SU-DHL-6 (cell line): ENCODE data around the gene UFM1.

Experiments
- EZH2phosphoT487 ChIP-seq: fragments of 200-600 bp; sonication (generic), shearing (Covaris generic); conservative IDR thresholded peaks from 2 replicates; pipeline ENCODE4 v1.6.1; 2018; ENCODE audit warnings: mild to moderate bottlenecking, antibody characterized with exemption, low read length, moderate library complexity, mixed read lengths
- TF ChIP-seq, protein P1 (sequence below): fragments of 200-600 bp; sonication (generic); IDR thresholded peaks from one replicate; pipeline ENCODE4 v1.5.1; 2017; ENCODE audit warnings: antibody characterized with exemption, mild to moderate bottlenecking, low read length, moderate library complexity; ENCODE audit not compliant: insufficient read depth, poor library complexity, severe bottlenecking

DNA sequence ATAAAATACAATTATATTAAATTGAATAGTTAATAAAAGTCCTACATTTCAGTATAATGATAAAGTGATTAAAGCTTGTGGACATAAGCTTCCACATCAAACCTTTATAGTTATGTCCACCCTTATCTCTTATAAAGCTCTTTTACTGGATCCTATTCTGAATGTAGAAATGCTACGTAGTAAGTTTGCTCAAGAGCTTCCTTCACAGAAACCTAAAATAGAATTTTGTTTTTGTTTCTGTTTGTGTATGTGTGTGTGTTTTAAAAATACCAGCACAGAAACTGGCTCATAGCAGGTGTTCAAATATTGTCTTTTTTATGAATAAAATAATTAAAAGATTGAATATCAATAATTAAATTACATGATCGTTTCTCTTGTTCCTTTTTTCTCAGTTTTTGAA lies 21.0 kb upstream of the UFM1 start:
- TF ChIP-seq, protein P1, sequence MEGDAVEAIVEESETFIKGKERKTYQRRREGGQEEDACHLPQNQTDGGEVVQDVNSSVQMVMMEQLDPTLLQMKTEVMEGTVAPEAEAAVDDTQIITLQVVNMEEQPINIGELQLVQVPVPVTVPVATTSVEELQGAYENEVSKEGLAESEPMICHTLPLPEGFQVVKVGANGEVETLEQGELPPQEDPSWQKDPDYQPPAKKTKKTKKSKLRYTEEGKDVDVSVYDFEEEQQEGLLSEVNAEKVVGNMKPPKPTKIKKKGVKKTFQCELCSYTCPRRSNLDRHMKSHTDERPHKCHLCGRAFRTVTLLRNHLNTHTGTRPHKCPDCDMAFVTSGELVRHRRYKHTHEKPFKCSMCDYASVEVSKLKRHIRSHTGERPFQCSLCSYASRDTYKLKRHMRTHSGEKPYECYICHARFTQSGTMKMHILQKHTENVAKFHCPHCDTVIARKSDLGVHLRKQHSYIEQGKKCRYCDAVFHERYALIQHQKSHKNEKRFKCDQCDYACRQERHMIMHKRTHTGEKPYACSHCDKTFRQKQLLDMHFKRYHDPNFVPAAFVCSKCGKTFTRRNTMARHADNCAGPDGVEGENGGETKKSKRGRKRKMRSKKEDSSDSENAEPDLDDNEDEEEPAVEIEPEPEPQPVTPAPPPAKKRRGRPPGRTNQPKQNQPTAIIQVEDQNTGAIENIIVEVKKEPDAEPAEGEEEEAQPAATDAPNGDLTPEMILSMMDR, result no peak
- no peak for TF ChIP-seq EZH2phosphoT487
